ENCODE results near the gene PSMA5.
A peak's percentile ranks its signal among the peaks of the same experiment; 100 is the strongest.
"Not testable (repeated sequence)": the region's sequence is repeated elsewhere in the genome, so short reads cannot be mapped to it uniquely, and the experiment has no call there.

Gene PSMA5

GRCh38 chr1:109432336-109432735, 6.1 kb upstream of the PSMA5 start:
- DNase-seq: no peak

DNA sequence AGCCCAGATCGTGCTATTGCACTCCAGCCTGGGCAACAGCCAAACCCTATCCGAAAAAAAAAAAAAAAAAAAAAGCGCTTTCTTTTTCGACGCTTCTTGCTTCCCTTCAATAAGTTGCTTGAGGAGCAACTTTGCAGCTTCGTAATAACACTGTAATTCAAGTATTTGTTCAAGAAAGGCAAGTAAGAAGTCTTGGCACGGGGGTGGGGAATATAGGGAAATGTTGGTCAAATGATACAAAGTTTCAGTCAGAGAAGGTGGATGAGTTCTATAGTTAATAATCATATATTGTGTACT, 871 bp upstream of the PSMA5 start:
- no peak for DNase-seq

DNA sequence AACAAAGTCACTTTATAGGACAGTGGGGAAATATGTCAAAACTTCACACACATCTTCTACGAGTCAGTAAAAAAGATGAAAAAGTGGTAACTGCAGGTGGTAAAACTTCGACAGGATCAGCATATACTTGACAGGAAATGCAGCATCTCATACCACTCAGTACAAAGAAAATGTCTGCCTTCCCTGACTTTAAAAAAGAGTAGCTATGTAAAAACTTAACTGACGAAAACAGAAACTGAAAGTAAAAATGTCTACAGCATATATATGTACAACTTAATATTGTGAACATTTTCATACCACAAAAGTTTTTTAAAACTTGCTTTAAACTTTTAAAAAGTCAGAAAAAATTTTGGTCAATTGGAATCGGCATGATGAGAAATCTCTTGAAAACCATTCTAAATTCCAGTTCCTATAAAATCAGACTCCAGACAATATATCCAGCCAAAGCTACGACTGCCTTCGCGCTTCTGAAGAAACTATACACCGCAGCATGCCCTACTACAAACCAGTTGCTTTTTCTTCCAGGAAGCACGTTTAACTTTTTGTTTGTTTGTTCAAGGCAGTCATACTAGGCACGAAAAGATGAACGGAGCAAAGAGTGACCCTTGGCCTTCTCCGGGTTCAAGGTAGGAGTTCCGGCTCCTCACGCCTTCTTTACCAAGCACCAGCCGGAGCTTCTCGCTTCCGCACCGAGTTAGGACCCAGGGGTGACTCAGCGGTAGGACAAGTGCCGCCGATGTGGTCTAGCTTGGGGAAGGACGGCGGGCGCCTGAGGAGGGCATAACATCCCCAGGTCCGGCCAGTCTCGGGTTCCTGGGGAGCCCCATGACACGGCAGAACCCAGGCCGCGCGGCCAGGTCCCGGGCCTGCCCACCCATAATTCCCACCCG, 612 bp downstream of the PSMA5 start:
- peak in 1 of 2 experiments; percentile 42 for DNase-seq

- DNase-seq: no peak
Measured at GRCh38 chr1:109423498-109423897, 2.8 kb downstream of the PSMA5 start.

DNA sequence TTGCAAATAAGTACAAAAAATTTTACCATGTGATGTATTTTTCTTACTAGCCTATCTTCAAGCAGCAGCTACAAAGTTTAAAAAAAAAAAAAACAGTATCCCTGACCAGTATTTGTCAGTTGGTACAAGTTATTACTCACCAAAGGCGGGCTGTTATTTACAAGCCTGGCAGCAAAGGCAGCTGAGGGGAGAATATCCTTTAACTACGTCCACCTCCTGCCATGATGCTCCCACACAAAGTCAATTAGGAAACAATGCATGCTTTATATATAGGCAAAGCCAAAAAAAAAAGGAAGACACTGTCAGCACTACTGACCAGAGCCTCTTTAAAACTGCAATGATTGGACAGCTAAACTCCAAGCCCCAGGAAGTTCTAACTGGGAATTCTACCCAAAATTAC, 13.7 kb downstream of the PSMA5 start:
- DNase-seq: no peak

DNA sequence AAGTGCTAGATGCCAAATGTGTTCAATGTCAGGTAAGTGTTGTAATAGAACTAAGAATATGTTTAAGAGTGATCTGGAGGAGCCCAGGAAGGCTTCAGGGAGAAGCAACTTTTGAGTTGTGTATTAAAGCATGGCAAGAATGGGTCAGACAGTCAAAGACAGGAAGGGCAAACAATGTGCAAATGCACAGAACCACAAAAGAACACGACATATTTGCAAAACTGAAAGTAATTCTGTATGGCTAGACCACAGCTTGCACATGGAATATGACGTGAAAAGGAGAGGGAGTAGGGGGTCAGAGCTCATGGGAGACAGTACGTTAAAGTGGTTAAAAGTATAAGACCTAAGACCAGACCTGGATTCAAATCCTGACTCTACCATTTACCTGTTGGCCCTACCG, 21.4 kb downstream of the PSMA5 start:
- no peak for DNase-seq

DNA sequence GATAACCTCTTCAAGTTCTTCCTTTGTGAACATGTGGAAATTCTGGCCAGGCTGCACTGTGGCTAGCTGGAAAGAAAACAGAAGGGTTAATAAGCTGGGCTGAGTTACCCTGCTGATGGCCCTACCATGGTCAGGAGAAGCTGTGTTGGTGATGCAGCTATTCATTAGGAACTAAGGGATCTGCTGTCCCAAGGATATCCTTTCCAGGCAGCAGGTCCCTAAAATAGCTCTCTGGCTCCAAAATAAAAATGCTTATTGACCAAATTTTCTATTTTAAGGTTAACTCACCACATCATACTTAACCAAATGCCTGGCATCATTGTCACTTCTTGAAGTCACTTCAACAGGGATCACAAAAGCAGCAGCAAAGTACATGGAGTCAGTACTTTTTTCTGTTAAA, 24.2 kb downstream of the PSMA5 start:
- DNase-seq: no peak

DNA sequence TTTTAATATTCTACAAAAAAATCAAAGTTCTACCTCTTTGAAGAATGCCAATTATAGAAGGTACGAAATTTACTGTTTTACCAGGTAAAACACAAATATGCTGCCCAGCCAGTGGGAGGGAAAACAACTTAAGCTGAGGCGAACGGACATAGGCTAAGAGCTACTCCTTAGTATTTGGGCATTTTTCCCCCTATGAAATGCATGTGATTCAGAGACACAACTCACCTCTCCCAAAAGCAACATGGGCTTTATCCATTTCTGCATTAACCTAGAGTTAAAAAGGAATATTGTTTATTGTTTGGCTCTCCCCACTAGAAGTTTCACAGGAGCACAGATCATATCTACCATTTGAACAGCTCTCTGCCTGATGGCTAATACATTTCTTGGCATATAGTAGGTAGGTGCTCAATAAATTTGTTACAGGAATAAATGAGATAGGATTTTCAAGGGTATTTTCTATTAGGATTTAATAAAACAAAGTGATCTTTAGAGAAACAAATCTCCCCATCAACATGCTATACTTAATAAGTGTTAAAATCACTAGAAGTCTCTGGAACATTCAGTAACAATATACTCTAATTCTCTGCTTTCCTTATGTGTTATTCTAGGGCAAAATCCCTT, 26.1 kb downstream of the PSMA5 start:
- no peak for DNase-seq

- DNase-seq: peak; percentile 39 to 53
Measured at GRCh38 chr1:109399326-109399957, 26.8 kb downstream of the PSMA5 start.

DNA sequence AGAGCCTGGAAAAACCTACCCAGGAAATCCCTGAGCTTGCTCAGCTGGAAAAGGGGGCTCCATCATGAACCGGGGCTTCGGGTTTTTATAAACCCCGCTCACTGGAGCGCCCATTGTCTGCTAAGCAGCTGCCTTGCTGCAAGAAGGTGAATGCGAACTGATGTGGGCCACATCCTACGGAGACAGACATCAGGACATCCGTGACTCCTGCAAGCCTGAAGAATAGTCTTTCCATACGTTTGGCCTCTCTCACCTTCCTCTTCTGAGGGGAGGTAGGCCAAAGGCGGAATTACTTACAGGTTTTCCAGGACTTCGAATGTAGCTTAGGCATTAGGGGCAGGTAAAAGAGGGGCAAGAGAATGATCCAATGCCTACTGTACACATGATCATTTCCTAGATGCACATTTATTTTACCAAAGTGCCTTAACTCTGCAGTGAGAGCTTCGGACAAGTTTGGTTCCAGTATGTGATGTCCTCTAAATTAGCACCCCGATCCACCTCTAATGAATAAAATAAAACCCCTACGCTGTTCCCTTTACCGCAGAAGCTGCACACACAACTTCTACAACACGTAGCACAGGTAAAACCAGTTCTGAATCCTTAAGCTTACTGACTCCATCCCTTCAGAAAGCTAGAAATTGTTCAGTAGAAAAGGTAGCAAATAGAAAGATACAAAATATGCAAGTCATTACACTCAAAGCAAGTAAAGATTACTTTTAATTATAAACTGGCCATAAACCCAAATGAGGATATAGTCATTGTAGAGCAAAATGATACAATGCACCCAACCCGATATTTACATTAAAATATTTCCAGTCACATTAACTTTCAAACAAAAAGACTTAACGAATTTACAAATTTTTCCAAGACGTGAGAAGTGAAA, 27.7 kb downstream of the PSMA5 start:
- DNase-seq: no peak

DNA sequence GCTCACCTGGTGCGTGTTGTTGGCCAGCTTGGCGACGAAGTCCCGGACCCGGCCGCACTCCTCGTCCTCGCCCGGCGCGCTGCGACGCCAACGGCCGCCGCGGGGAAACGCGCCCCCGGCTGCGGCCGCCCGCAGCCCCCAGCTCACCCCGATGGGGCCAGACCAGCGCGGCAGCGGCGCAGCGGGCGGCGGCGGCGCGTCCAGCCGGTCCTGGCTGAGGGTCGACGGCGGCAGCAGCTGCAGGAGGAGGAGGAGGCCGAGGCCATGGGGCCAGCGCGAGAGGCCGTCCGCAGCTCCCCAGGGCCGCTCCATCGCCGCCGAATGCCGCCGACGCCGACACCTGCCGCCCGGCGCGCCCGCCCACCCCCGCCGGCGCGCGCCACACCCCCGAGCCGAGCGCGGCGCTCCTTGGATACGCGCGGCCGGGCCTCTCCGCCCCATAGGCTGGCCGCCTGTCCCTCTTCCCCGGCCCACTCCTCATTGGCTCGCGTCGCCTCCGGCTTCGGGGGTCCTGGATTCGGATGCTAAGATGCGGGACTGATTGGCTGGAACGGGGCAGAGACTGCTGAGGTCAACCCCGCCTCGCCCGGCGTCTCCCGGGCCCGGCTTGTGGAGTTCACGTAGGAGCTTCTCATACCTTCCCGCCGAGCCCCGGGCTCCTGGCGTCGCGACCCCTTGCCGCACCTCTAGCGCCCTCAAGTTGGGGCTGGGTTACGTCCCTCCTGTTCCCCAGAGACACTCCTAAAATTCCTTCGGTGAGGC, 28.5 kb downstream of the PSMA5 start, which contains the start of gene SORT1:
SORT1 (minus strand) TSS at position 338 of the 762 bp plus-strand sequence; CDS start at position 312, 26 bp downstream.
- peak; percentile 91 to 94 for DNase-seq

DNA sequence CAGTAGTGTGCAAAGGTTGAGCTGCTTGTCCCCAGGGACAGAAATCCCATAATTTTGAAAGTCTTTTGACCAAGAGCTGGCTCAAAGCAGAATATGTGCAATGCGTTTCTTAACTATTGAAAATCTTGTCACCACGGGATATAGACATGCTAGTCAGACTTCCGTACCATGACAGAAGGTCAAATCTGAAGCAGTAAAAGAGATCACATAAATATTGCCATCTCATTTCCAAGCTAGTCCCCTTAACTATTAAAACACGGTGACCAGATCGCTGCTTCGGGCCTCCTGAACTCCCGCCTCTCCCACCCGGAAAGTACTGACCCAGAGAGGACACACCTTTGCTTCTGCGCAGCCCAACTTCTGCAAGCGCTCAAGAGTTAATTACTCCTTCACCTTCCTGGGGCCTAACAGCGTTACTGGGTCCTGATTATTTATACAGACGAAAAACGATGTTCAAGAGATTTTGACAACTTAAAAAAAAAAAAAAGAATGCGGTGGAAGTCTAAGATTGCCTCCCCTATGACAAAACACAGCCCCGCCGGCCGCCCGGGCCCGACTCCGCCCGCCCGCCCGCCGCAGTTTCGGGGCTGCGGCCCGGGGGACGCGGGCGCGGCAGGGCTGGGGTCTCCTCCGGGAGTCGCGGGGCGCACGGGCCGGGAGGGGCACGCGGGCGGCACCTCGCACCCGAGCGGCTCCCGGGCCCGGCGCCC, 29.2 kb downstream of the PSMA5 start:
- DNase-seq: no peak

DNA sequence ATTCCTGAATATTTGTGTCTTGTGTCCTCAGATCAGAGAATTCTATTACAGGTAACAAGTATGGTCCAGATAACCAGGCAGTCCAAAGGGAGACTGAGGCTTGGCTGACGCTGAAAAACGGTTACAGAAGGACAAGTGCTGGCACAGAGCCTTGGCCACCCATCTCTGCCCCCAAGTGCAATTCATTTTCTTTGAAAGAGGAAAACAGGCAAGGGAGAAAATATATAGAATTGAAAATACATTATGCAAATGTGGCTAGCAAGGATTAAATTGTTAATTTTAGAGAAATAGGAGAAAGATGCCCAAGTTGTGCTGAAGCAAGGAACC, 29.8 kb downstream of the PSMA5 start:
- DNase-seq: no peak

- DNase-seq: no peak
Measured at GRCh38 chr1:109395602-109396512, 30.4 kb downstream of the PSMA5 start.

GRCh38 chr1:109395282-109395599, 31.0 kb downstream of the PSMA5 start:
- DNase-seq: not testable (repeated sequence)

- DNase-seq: no peak
Measured at GRCh38 chr1:109394591-109395281, 31.5 kb downstream of the PSMA5 start.

DNA sequence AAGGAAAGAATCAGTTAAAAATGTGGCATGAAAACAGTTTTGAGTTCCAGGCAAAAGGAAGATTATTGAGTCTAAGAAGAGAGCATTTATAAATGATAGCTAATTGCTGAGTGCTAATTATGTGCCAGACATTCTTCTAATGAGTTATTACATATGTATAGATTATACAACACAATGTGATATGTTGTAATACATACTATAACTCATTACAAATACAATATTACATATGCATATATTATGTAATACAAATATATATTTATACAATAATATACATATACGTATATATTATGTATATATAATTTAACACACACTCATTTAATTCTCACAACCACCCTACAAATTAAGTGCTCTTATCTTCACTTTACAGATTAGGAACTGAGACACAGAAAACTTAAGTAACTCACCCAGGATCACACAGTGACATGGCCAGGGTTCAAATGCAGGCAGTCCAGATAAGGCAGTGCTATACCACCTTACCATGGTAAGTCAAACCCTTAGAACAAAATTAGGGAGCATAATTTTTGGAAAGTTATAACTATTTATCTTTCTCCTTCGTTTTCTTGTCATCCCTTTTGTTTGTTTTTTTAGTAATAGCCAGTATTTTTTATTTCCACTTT, 32.5 kb downstream of the PSMA5 start:
- no peak for DNase-seq

GRCh38 chr1:109392788-109393616, 33.2 kb downstream of the PSMA5 start:
- DNase-seq: no peak

All from NCI-H1930 (cell line).